GM19239 (cell line): ENCODE data around the gene USP12.

Source experiments
- DNase-seq: peaks from one replicate; pipeline ENCODE4 v3.0.0; 2011; ENCODE audit warnings: low spot score; ENCODE audit not compliant: insufficient read length
- FAIRE-seq: peaks from 2 replicates; lab custom pipeline; 2011; peaks lifted over from hg19 to GRCh38; lab: Jason Lieb, UNC

Gene USP12

GRCh38 chr13:27186295-27186694 lies 14.7 kb upstream of the USP12 start:
- no peak for FAIRE-seq
- DNase-seq = no peak

GRCh38 chr13:27183561-27184147 lies 12.0 kb upstream of the USP12 start:
- DNase-seq = no peak
- no peak for FAIRE-seq

- no peak for DNase-seq
Observed at GRCh38 chr13:27182844-27183497, 11.4 kb upstream of the USP12 start.

GRCh38 chr13:27182054-27182453 lies 10.4 kb upstream of the USP12 start:
- FAIRE-seq (no peak), DNase-seq (no peak)

More at GRCh38 chr13:27182844-27183497, 11.4 kb upstream of the USP12 start:
- no peak for FAIRE-seq

- FAIRE-seq (peak; percentile 82), DNase-seq (no peak)
Observed at GRCh38 chr13:27177852-27178251, 6.2 kb upstream of the USP12 start.

GRCh38 chr13:27176470-27177410 lies 5.1 kb upstream of the USP12 start:
- FAIRE-seq (peak; percentile 86), DNase-seq (peak; percentile 32)

GRCh38 chr13:27174766-27175455 lies 3.3 kb upstream of the USP12 start:
- DNase-seq (no peak), FAIRE-seq (peak; percentile 54)

- no peak for DNase-seq
- FAIRE-seq = no peak
Observed at GRCh38 chr13:27172495-27172842, 858 bp upstream of the USP12 start.

GRCh38 chr13:27171827-27172494 lies 350 bp upstream of the USP12 start:
- DNase-seq (peak; percentile 91), FAIRE-seq (peak; percentile 66)

GRCh38 chr13:27170516-27171243 lies 931 bp downstream of the USP12 start:
- peak; percentile 26 for DNase-seq
- FAIRE-seq = peak; percentile 94

- DNase-seq (no peak), FAIRE-seq (no peak)
Observed at GRCh38 chr13:27170221-27170515, 1.4 kb downstream of the USP12 start.

- FAIRE-seq = peak; percentile 53
- DNase-seq = no peak
Observed at GRCh38 chr13:27168906-27169657, 2.5 kb downstream of the USP12 start.

GRCh38 chr13:27168086-27168485 lies 3.5 kb downstream of the USP12 start:
- FAIRE-seq (no peak), DNase-seq (no peak)

GRCh38 chr13:27166313-27166712 lies 5.3 kb downstream of the USP12 start:
- no peak for DNase-seq

GRCh38 chr13:27161980-27162379 lies 9.6 kb downstream of the USP12 start:
- FAIRE-seq = peak; percentile 90

More at GRCh38 chr13:27166313-27166712, 5.3 kb downstream of the USP12 start:
- peak; percentile 76 for FAIRE-seq

GRCh38 chr13:27161423-27161822 lies 10.2 kb downstream of the USP12 start:
- FAIRE-seq = no peak
- DNase-seq = no peak

More at GRCh38 chr13:27161980-27162379, 9.6 kb downstream of the USP12 start:
- no peak for DNase-seq

GRCh38 chr13:27160657-27161295 lies 10.8 kb downstream of the USP12 start:
- FAIRE-seq (no peak), DNase-seq (no peak)
